ENCODE measurements around the gene TUBB4B. TPM values are rescaled to one million over a fixed set of nuclear protein-coding genes. Genes with fewer than 3 reads are reported as not detected.

TUBB4B gene
- total RNA-seq, 3 donors from 2014 or later (not counting 1 experiment from before 2014, with no cell fraction given): 84.4 to 121 (median 93.9) TPM

- no peak overlapping the region for H3K27ac ChIP-seq (ENCODE audit: low read length)
- H3K4me1 Mint-ChIP-seq: peaks cover 4 to 15% of the 10 kb centered on the region in 2 donors
- H3K9me3 ChIP-seq (ENCODE audit: control insufficient read depth, insufficient read depth, low read length): no peaks in the 10 kb centered on the region
- H3K4me3 ChIP-seq (ENCODE audit: low read length): no peak overlapping the region
- H3K36me3 Mint-ChIP-seq: no peaks in the 10 kb centered on the region
- no peak overlapping the region for H3K27ac Mint-ChIP-seq
- H3K4me1 ChIP-seq (ENCODE audit: control insufficient read depth, insufficient read depth, low read length): peaks cover 26% of the 10 kb centered on the region
- TF ChIP-seq, protein P1, sequence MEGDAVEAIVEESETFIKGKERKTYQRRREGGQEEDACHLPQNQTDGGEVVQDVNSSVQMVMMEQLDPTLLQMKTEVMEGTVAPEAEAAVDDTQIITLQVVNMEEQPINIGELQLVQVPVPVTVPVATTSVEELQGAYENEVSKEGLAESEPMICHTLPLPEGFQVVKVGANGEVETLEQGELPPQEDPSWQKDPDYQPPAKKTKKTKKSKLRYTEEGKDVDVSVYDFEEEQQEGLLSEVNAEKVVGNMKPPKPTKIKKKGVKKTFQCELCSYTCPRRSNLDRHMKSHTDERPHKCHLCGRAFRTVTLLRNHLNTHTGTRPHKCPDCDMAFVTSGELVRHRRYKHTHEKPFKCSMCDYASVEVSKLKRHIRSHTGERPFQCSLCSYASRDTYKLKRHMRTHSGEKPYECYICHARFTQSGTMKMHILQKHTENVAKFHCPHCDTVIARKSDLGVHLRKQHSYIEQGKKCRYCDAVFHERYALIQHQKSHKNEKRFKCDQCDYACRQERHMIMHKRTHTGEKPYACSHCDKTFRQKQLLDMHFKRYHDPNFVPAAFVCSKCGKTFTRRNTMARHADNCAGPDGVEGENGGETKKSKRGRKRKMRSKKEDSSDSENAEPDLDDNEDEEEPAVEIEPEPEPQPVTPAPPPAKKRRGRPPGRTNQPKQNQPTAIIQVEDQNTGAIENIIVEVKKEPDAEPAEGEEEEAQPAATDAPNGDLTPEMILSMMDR (IDR thresholded peaks at IDR 0.05): no peak
- ATAC-seq (peak in 1 of 3 donors; percentile 18), DNase-seq (no peak)
- WGBS (ENCODE audit: insufficient coverage): 91% methylated on average over 17 of the region's 17 CpGs
- no peaks in the 10 kb centered on the region for H3K27me3 Mint-ChIP-seq (ENCODE audit: low read depth in 2 of 2)
- H3K27me3 ChIP-seq (ENCODE audit: control insufficient read depth, insufficient read depth, low read length): no peaks in the 10 kb centered on the region
- intact Hi-C loops (cut with micrococcal nuclease): no loop called here
- no peak overlapping the region for H3K4me3 Mint-ChIP-seq
- no peaks in the 10 kb centered on the region for H3K9me3 Mint-ChIP-seq
- peaks cover 36% of the 10 kb centered on the region for H3K36me3 ChIP-seq (ENCODE audit: control insufficient read depth, insufficient read depth, low read length)
Measured at GRCh38 chr9:137269231-137269772, 28.2 kb downstream of the TUBB4B start.

DNA sequence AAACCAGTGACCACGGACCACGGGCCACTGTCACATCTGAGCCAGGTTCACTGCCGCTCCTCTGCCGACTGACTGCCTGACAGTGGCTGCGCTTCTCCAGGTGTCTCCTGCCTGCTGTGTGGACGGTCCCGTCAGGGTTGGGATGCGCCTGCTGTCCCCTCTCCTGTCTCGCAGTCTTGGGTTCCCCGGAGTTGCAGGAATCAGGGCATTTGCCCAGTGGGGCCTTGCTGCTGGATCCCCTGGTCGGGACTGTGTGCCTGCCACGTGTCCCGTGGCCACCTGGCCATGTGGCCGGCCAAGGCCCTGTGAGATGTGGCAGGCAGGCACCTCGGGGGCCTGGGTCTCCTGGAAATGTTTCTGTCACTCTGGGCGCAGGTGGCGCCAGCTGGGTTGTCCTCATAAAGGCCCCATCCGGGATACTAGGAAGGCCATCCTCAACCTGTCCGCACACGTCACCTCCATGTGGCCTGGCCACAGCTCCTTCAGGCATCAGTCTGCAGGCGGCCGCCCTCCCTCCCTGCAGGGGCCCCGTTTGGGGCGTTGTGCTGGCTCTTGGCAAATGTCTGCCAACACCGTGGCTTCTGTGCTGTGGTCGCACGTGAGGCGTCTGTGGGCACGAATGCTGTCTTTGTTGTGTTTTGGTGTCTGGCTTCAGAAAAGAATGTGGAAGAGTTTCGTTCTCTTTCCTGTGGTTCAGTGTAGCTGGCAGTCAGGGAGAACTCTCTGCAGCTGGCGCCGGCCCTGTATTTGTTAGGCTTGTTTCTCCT is 30.0 kb downstream of the TUBB4B start:
- ATAC-seq (peak in 2 of 3 donors; percentile 49 to 67), DNase-seq (peak in 1 of 2 donors; percentile 62)
- Histone ChIP-seq H3K4me3 (ENCODE audit: low read length) (no peak overlapping the region), H3K36me3 (ENCODE audit: control insufficient read depth, insufficient read depth, low read length) (peaks cover 28% of the 10 kb centered on the region), H3K27ac (ENCODE audit: low read length) (no peak overlapping the region), H3K4me1 (ENCODE audit: control insufficient read depth, insufficient read depth, low read length) (peaks cover 33% of the 10 kb centered on the region), H3K9me3 (ENCODE audit: control insufficient read depth, insufficient read depth, low read length) (no peaks in the 10 kb centered on the region), H3K27me3 (ENCODE audit: control insufficient read depth, insufficient read depth, low read length) (no peaks in the 10 kb centered on the region)
- Mint-ChIP-seq H3K4me1 (peaks cover 11 to 29% of the 10 kb centered on the region in 2 donors), H3K9me3 (no peaks in the 10 kb centered on the region), H3K4me3 (no peak overlapping the region), H3K27me3 (ENCODE audit: low read depth in 2 of 2) (no peaks in the 10 kb centered on the region), H3K36me3 (no peaks in the 10 kb centered on the region), H3K27ac (no peak overlapping the region)
- intact Hi-C loops (cut with micrococcal nuclease): no loop called here
- WGBS (ENCODE audit: insufficient coverage): 50% methylated on average over 32 of the region's 32 CpGs
- TF ChIP-seq, protein P1 (IDR thresholded peaks at IDR 0.05): no peak

DNA sequence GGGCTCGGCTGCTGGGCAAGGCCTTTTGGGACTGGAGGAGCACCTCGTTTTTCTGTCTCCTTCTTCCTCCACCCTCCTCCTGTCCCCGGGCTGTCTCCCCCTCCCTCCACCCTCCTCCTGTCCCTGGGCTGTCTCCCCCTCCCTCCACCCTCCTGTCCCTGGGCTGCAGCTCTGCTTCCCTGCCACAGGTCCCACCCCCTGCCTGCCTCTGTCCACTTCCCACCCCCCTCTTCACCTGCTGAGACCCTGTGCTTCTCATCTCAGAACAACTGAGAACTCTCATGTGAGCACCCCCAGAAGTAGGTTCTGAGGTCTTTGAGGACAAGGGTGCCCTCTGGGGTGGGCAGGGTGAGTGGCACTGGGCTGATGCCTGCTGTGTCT is 30.6 kb downstream of the TUBB4B start:
- no peaks in the 10 kb centered on the region for H3K9me3 Mint-ChIP-seq
- no peak overlapping the region for H3K4me3 ChIP-seq (ENCODE audit: low read length)
- no peaks in the 10 kb centered on the region for H3K27me3 Mint-ChIP-seq (ENCODE audit: low read depth in 2 of 2)
- H3K4me1 ChIP-seq (ENCODE audit: control insufficient read depth, insufficient read depth, low read length): peaks cover 39% of the 10 kb centered on the region
- peaks cover 11 to 33% of the 10 kb centered on the region in 2 donors for H3K4me1 Mint-ChIP-seq
- H3K36me3 Mint-ChIP-seq: no peaks in the 10 kb centered on the region
- no peak overlapping the region for H3K27ac Mint-ChIP-seq
- H3K9me3 ChIP-seq (ENCODE audit: control insufficient read depth, insufficient read depth, low read length): no peaks in the 10 kb centered on the region
- H3K27me3 ChIP-seq (ENCODE audit: control insufficient read depth, insufficient read depth, low read length): no peaks in the 10 kb centered on the region
- H3K4me3 Mint-ChIP-seq: no peak overlapping the region
- 14% methylated on average over 3 of the region's 3 CpGs for WGBS (ENCODE audit: insufficient coverage)
- intact Hi-C loops (cut with micrococcal nuclease): no loop called here
- DNase-seq (no peak), ATAC-seq (no peak)
- no peak overlapping the region for H3K27ac ChIP-seq (ENCODE audit: low read length)
- peaks cover 25% of the 10 kb centered on the region for H3K36me3 ChIP-seq (ENCODE audit: control insufficient read depth, insufficient read depth, low read length)
- TF ChIP-seq, protein P1 (IDR thresholded peaks at IDR 0.05): no peak

Measured in natural killer cell (primary cell).